Skeletal muscle tissue (tissue), 4 donors: ENCODE measurements around the gene GPHA2. TPM values are rescaled to one million over a fixed set of nuclear protein-coding genes. Genes with fewer than 3 reads are reported as not detected.

ENCODE experiments used
- H3K27ac ChIP-seq: one replicate; pipeline ENCODE4 v1.7.0; 2013; ENCODE audit warnings: mild to moderate bottlenecking, low read depth, low read length, inconsistent platforms
- H3K27me3 ChIP-seq, 3 donors: one replicate each; pipeline ENCODE4 v1.7.0; 2013; ENCODE audit warnings: low read length in 3 of 3; ENCODE audit not compliant: control insufficient read depth in 3 of 3, insufficient read depth in 3 of 3
- H3K36me3 ChIP-seq, 3 donors: one replicate each; pipeline ENCODE4 v1.7.0; 2013; ENCODE audit warnings: low read length in 3 of 3; ENCODE audit not compliant: control insufficient read depth in 3 of 3, insufficient read depth in 3 of 3
- H3K4me1 ChIP-seq, 3 donors: one replicate each; pipeline ENCODE4 v1.7.0; 2013; ENCODE audit warnings: low read length in 3 of 3, mild to moderate bottlenecking in 3 of 3; ENCODE audit not compliant: control insufficient read depth in 3 of 3, insufficient read depth in 3 of 3
- H3K4me3 ChIP-seq, 3 donors: one replicate each; pipeline ENCODE4 v1.7.0; 2013; ENCODE audit warnings: low read length in 3 of 3
- H3K9ac ChIP-seq, 3 donors: one replicate each; pipeline ENCODE4 v1.7.0; 2013; ENCODE audit warnings: low read length in 3 of 3, mild to moderate bottlenecking in 3 of 3, moderate library complexity in 2 of 3, low read depth in 1 of 3
- H3K9me3 ChIP-seq, 3 donors: one replicate each; pipeline ENCODE4 v1.7.0; 2013; ENCODE audit warnings: low read length in 3 of 3; ENCODE audit not compliant: control insufficient read depth in 3 of 3
- total RNA-seq: library from RNA; depleted of rRNA; stranded (reverse); fragments of >200 nt; gene quantifications from one replicate; pipeline ENCODE4 v1.2.3, GENCODE V29; 2014
- donor health status: Osteomylitis.

GPHA2 gene
- total RNA-seq, 1 donor from 2014 or later = not detected

DNA sequence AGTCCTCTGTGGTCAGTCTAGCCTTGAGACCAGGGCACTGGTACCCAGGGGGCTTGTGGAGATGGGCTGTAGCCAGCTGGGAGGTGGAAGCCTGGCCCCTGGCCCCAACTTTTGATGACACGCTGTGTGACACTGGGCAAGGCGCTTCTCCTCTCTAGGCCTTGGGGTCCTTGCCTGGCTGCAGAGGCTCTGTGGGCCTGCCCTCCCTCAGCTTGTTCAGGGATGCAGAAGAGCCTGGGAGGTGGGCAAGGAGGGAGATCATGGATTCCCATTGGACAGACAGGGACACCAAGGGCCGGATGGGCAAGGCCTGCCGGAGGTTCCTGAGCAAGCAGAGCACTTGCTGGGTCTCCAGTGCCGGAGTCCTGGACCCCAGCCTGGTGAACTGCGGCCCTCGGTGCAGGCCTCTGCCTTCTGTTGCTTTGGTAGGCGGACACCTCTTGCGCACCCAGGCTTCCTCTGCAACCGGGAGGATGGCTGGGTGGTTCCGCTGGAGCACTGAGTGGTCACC is 12.5 kb downstream of the GPHA2 start:
- Histone ChIP-seq H3K36me3 (peaks cover 9 to 16% (median 14%) of the 10 kb centered on the region in 3 donors), H3K4me1 (peaks cover 30 to 34% (median 32%) of the 10 kb centered on the region in 3 donors), H3K27me3 (no peaks in the 10 kb centered on the region), H3K27ac (peak overlapping the region; percentile 98), H3K9ac (peak overlapping the region; percentile 81 to 99 (median 91)), H3K9me3 (no peaks in the 10 kb centered on the region), H3K4me3 (peak overlapping the region; percentile 85 to 98 (median 88))

DNA sequence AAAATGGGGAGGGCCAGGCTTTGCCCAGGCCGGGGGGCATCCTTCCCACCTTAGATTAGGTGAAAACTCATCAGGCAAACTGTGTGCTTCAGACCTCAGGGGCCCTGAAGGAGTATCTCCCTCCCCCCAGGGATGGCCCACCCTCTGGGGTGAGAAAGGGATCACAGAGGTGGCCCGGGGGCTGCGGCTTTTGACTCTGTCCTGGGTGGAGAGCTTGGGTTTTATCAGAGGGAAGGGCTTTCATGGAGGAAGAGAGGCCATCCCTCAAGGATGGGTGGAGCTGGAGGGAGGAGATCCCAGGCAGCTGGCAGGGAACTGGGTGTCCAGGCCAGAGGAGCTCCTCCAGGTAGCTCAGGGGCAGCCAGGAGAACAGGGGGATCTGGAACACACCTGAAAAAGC is 14.3 kb downstream of the GPHA2 start:
- no peaks in the 10 kb centered on the region for H3K27me3 ChIP-seq
- no peak overlapping the region for H3K9ac ChIP-seq
- H3K4me3 ChIP-seq = no peak overlapping the region
- no peak overlapping the region for H3K27ac ChIP-seq
- no peaks in the 10 kb centered on the region for H3K9me3 ChIP-seq
- H3K4me1 ChIP-seq = peaks cover 39 to 43% (median 40%) of the 10 kb centered on the region in 3 donors
- peaks cover 0 to 6% (median 0%) of the 10 kb centered on the region in 3 donors for H3K36me3 ChIP-seq

DNA sequence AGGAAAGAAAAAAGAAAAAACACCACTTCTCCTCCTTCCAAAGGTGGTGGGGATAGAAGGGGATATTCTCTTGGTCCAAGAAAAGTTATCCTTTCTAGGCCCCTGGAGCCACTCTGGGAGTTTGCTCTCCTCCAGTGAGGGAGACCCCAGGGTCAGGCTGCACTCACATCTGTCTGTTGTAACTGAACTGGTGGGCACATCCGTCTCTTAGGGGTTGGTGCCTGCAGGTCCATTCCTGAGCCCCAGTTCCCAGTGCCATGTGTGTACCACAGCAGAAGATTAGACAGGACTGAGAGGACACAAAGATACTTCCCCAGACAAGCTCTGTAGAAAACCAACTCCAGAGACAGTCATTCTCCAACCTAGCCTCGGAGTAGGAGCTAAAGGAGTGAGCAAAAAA is 15.6 kb downstream of the GPHA2 start:
- Histone ChIP-seq H3K4me1 (peaks cover 37 to 45% (median 37%) of the 10 kb centered on the region in 3 donors), H3K36me3 (peaks cover 0 to 3% (median 0%) of the 10 kb centered on the region in 3 donors), H3K9ac (peak overlapping the region in 1 of 3 donors; percentile 25), H3K27ac (peak overlapping the region; percentile 55), H3K9me3 (no peaks in the 10 kb centered on the region), H3K27me3 (no peaks in the 10 kb centered on the region), H3K4me3 (no peak overlapping the region)

DNA sequence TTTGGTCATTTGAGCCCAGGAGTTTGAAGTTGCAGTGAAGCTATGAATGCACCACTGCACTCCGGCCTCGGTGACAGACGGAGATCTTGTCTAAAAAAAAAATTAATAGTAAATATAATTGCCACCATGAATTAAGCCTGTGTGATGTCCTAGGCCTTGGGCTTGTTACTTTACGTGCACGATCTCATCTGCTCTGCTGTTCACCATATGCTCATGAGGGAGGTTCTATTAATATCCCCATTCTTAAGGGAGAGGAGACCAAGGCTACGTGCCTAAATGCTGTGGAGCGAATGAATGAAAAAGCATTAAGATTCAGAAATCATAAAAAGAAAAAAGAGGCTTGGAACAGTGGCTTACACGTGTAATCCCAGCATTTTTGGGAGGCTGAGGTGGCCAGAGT is 16.1 kb downstream of the GPHA2 start:
- Histone ChIP-seq H3K9me3 (no peaks in the 10 kb centered on the region), H3K36me3 (peaks cover 0 to 3% (median 0%) of the 10 kb centered on the region in 3 donors), H3K4me1 (peaks cover 34 to 44% (median 36%) of the 10 kb centered on the region in 3 donors), H3K4me3 (no peak overlapping the region), H3K27me3 (no peaks in the 10 kb centered on the region), H3K27ac (peak overlapping the region; percentile 55), H3K9ac (no peak overlapping the region)

DNA sequence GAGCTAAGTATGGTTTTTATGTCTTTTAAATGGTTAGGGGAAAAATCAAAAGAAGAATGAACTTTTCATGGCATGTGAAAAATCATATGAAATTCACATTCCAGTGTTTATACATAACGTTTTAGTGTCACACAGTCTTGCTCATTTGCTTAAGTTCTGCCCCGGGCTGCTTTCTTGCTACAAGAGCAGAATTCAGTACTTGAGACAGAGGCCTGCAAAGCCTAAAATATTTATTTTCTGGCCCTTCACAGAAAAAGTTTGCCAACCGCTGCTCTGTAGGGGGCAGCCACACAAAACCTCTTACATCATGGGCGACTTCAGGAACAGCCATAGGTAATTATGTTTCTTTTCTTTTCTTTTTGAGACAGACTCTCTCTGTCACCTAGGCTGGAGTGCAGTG is 17.7 kb downstream of the GPHA2 start:
- H3K36me3 ChIP-seq = peaks cover 14 to 15% (median 15%) of the 10 kb centered on the region in 3 donors
- peak overlapping the region; percentile 69 for H3K27ac ChIP-seq
- H3K9ac ChIP-seq = peak overlapping the region; percentile 71 to 89 (median 88)
- H3K4me1 ChIP-seq = peaks cover 23 to 35% (median 25%) of the 10 kb centered on the region in 3 donors
- H3K9me3 ChIP-seq = no peaks in the 10 kb centered on the region
- no peaks in the 10 kb centered on the region for H3K27me3 ChIP-seq
- peak overlapping the region; percentile 62 to 85 (median 74) for H3K4me3 ChIP-seq

DNA sequence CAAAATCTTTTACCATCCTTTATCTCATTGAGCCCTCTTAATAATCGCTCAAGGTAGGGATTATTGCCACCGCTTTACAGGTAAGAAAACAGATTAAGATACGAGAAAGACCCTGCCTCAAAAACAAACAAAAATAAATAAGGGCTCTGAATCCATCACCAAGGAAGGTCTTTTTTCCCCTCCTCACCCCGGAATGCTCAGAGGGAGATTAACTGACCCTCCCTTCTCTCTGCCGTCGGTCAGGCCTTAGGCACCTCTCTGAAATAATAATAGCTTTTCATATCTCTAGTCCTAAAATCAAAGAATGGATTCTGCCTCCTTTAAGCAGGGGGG is 18.1 kb downstream of the GPHA2 start:
- H3K4me1 ChIP-seq = peaks cover 21 to 34% (median 24%) of the 10 kb centered on the region in 3 donors
- H3K36me3 ChIP-seq = peaks cover 17 to 19% (median 18%) of the 10 kb centered on the region in 3 donors
- H3K4me3 ChIP-seq = peak overlapping the region; percentile 62 to 85 (median 74)
- peak overlapping the region; percentile 69 for H3K27ac ChIP-seq
- peak overlapping the region; percentile 71 to 89 (median 88) for H3K9ac ChIP-seq
- H3K9me3 ChIP-seq = no peaks in the 10 kb centered on the region
- H3K27me3 ChIP-seq = no peaks in the 10 kb centered on the region

DNA sequence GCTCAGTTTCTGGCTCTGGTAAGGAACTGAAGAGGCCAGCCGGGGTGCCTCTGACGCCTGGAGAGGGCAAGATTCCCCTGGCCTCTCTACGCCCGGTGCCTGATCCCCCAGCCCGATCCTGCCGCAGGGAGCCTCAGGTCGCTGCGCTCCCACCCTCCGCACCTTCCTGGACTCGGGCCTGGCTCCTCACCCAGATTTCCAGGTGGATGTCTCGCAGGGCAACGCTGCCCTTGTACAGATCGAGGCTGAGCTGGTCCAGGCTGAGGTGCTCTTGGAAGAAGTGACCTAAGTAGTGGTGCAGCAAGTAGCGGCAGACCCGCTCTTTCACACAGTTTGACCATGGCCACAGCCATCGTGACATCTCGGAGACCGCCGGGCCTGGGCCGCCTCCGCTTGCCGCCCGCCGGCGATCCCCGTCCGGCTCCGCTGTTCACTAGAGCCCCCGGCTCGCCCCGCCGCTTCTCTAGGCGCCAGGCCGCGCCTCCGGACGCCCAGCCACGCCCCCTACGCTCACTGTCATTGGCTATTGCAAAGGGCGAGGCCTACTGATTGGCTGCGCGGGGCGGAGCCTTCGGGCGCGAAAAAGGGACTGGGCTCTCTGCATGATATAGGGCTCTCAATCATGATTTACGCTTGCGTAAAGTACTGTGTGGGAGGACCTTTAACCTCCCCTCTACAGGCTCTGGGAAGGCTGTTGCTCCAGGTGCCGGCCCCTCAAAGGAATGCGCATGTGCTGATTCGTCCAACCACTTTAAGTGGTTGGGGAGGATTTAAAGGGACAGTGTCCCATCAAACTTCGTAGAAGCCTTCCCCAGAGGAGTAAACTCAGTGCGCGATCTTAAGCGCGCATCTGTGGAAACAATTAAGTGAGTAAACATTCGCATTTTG is 18.7 kb downstream of the GPHA2 start, which contains the start of gene ATG2A:
Gene ATG2A, minus strand, starts transcription at position 435 of the 888 bp plus-strand sequence. Its CDS starts 74 bp downstream, at position 361.
- Histone ChIP-seq H3K4me1 (peaks cover 21 to 34% (median 24%) of the 10 kb centered on the region in 3 donors), H3K27me3 (no peaks in the 10 kb centered on the region), H3K36me3 (peaks cover 20 to 23% (median 22%) of the 10 kb centered on the region in 3 donors), H3K4me3 (peak within 1 kb of the TSS; percentile 91 to 100 (median 97)), H3K9me3 (no peaks in the 10 kb centered on the region), H3K27ac (peak within 1 kb of the TSS; percentile 69), H3K9ac (peak within 1 kb of the TSS; percentile 95 to 99 (median 98))

DNA sequence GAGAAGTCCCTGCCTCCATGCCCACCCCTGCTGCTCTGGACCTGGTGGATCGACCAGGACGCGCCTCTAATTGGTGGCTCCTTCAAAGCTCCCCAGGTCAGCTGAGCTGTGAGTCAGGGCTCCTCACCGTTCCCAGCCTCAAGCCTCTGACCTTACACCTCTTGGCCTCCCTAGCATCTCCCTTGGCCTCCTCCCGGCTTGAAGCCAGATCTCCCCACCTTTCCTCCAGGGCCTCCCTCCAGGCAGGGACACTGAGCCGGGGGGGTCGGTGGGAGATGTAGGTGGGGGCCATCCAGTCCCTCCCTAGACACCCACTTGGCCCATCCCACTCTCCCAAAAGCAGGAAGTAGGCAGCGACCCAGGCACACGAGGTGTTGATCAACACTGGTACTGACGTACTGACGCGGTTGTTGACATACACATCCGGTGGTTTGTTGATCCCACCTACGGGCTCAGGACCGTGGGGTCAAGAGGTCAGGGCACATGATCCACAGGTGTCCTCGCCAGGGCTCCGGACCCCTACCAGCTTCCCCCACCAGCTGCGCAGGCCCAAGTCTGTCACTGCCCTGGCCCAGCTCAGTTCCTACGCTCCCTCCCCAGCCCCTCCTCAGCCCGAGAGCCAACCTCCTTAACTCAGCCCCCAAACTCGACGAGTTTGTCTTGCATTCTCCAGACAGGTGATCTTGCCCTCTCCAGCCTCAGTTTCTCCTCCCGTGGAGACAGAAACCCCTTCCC is 19.5 kb downstream of the GPHA2 start:
- H3K9me3 ChIP-seq = no peaks in the 10 kb centered on the region
- peak overlapping the region; percentile 62 for H3K27ac ChIP-seq
- peak overlapping the region; percentile 95 to 99 (median 98) for H3K9ac ChIP-seq
- peaks cover 28 to 31% (median 30%) of the 10 kb centered on the region in 3 donors for H3K36me3 ChIP-seq
- H3K4me3 ChIP-seq = peak overlapping the region; percentile 91 to 100 (median 97)
- H3K4me1 ChIP-seq = peaks cover 21 to 34% (median 24%) of the 10 kb centered on the region in 3 donors
- H3K27me3 ChIP-seq = no peaks in the 10 kb centered on the region

DNA sequence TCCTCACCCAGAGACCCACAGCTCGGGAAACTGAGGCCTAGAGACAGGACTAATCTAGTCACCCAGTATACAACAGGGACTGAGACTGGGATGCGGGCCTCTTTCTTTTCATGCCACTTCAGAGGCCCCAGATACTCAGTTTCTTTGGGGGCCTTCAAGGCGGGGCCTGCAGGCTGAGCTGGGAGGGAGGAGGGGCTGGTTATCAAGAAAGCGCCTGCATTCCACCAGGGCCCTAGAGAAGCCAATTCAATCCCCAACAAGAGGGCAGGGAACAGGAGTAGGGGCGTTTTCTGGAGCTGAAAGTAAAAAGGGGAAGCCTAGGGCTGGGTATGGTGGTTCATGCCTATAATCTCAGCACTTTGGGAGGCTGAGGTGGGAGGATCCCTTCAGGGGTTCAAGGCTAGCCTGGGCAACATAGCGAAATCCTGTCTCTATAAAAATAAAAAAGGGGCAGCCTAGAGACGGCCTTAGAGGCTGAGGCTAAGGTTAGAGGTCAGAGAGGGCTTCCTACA is 20.3 kb downstream of the GPHA2 start:
- peak overlapping the region; percentile 95 to 99 (median 98) for H3K9ac ChIP-seq
- H3K36me3 ChIP-seq = peaks cover 36 to 39% (median 38%) of the 10 kb centered on the region in 3 donors
- H3K4me3 ChIP-seq = peak overlapping the region in 2 of 3 donors; percentile 91 to 100

More for the DNA sequence above, 20.3 kb downstream of the GPHA2 start:
- peaks cover 21 to 34% (median 24%) of the 10 kb centered on the region in 3 donors for H3K4me1 ChIP-seq
- H3K27me3 ChIP-seq = no peaks in the 10 kb centered on the region
- no peaks in the 10 kb centered on the region for H3K9me3 ChIP-seq
- peak overlapping the region; percentile 62 for H3K27ac ChIP-seq
